Measurements from ENCODE around the gene MRPL44.

The MRPL44 gene

GRCh38 chr2:223945755-223946154 is 11.5 kb upstream of the MRPL44 start:
- Histone ChIP-seq H3K9ac (ENCODE audit: low read length) (peak overlapping the region; percentile 13; the same call in 1 of the 2 replicates), H3K9me3 (ENCODE audit: insufficient read depth, low read length) (no peaks in the 10 kb centered on the region), H4K20me1 (ENCODE audit: insufficient read depth, low read length) (peaks cover 8% of the 10 kb centered on the region), H3K27me3 (ENCODE audit: low read depth, low read length) (no peaks in the 10 kb centered on the region), H3K36me3 (replicated peaks; ENCODE audit: low read depth, low read length) (no peaks in the 10 kb centered on the region), H3K27ac (ENCODE audit: low read length) (no peak overlapping the region), H3K4me1 (ENCODE audit: low read length) (peaks cover 21% of the 10 kb centered on the region), H3K4me2 (ENCODE audit: low read length) (peak overlapping the region; percentile 74), H2AFZ (ENCODE audit: low read depth, low read length) (peak overlapping the region; percentile 51; the same call in 1 of the 2 replicates), H3K79me2 (ENCODE audit: low read length) (peaks cover 35% of the 10 kb centered on the region), H3K4me3 (ENCODE audit: low read length) (peak overlapping the region; percentile 99)
- TF ChIP-seq CTCF (IDR thresholded peaks at IDR 0.05; ENCODE audit: low read depth, low read length) (no peak), EZH2phosphoT487 (IDR thresholded peaks at IDR 0.05; ENCODE audit: low read depth) (no peak)

DNA sequence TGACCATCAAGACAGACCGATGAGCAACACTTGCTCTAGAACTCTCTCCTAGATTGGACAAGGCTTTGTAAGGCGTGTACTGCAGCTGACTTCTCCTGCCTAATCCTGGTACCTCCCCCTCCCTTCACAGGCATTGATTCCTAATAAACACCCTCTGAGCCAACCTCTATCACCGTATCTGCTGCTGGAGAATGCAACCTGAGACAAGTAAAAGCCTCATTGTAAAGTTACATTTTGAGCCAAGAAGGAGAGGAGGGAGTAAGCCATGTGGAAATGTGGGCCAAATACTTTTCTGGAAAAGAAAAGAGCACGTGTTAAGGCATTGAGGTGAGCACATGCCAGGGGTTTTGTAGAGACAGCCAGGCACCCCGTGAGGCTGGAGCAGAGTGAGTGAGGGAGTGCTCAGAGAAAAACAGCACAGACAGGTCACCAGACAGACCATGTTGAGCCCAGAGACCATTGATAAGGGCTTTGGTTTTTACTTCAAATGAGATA is 9.5 kb upstream of the MRPL44 start:
- Histone ChIP-seq H3K4me3 (ENCODE audit: low read length) (no peak overlapping the region), H3K36me3 (replicated peaks; ENCODE audit: low read depth, low read length) (no peaks in the 10 kb centered on the region), H4K20me1 (ENCODE audit: insufficient read depth, low read length) (peaks cover 8% of the 10 kb centered on the region), H3K9ac (ENCODE audit: low read length) (no peak overlapping the region), H3K4me2 (ENCODE audit: low read length) (no peak overlapping the region), H3K9me3 (ENCODE audit: insufficient read depth, low read length) (no peaks in the 10 kb centered on the region), H2AFZ (ENCODE audit: low read depth, low read length) (no peak overlapping the region), H3K4me1 (ENCODE audit: low read length) (peaks cover 34% of the 10 kb centered on the region), H3K79me2 (ENCODE audit: low read length) (peaks cover 23% of the 10 kb centered on the region), H3K27me3 (ENCODE audit: low read depth, low read length) (no peaks in the 10 kb centered on the region), H3K27ac (ENCODE audit: low read length) (no peak overlapping the region)
- TF ChIP-seq CTCF (IDR thresholded peaks at IDR 0.05; ENCODE audit: low read depth, low read length) (no peak), EZH2phosphoT487 (IDR thresholded peaks at IDR 0.05; ENCODE audit: low read depth) (no peak)

DNA sequence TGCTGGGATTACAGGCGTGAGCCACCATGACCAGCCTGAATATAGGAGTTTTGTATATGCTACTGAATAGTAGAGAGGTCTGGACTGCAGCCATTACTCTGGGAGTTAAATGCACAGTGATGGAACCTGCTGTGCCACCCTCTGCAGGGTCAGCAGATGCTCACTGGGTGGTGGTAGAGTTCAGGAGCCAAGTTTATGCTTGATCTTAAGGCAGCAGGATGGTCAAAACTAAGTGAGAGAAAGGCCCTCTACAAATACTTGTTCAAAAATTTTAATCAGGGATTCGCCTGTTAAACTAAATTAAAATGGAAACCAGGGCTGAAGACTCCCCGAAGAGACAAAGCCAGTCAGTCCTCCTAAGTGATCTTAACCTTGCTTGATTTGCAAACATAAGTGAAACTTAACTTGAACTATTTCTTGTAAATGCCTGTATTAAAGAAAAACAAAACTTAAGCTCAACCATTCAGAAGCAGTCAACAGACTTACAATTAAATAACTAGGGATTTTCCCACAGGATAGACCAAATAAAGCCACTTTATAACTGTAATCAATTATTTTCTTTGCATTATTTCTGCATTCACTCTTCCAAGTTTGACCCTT is 7.9 kb upstream of the MRPL44 start:
- TF ChIP-seq CTCF (IDR thresholded peaks at IDR 0.05; ENCODE audit: low read depth, low read length), result peak; percentile 6; the same call in 1 of the 2 replicates
- TF ChIP-seq EZH2phosphoT487 (IDR thresholded peaks at IDR 0.05; ENCODE audit: low read depth), result no peak
- no peak overlapping the region for H2AFZ ChIP-seq (ENCODE audit: low read depth, low read length)
- H4K20me1 ChIP-seq (ENCODE audit: insufficient read depth, low read length), result no peaks in the 10 kb centered on the region

DNA sequence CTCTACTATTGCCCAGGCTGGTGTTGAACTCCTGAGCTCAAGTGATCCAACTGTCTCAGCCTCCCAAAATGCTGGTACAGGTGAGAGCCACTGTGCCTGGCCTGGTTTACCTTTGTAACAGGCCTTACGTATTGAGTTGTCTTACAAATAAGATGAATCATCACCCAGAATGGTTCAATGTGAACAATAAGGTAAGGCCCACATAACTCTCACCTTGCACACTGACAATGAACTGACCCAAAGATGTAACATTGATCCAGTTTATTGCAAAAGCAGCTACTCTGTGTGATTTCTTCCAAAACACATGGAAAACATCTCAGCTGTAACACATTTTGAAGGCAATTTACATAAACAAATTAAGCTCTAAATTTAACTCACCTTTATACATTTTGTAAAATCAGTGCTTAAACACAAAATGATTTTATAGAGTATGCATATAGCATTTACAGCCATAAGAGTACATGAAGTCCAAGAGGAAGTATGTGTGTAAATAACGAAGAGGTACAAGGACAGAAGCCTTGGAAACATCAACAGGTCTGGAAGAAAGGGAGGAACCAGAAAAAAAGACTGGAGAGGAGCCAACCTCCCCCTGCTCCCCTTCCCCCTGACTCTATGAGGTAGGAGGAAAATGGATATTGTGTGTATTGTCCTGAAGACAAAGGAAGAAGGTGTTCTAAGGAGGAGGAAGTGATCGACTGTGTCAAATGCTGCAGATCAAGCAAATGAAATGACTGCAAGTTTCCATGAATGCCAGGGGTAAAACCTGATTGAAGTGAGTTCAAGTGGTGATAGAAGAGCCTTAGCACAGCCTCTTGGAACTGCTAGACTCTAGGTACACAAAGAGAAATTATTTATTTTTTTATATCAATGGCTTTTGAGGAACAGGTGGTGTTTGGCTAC is 6.6 kb upstream of the MRPL44 start:
- H4K20me1 ChIP-seq (ENCODE audit: insufficient read depth, low read length), result no peaks in the 10 kb centered on the region
- no peak overlapping the region for H3K4me2 ChIP-seq (ENCODE audit: low read length)
- H2AFZ ChIP-seq (ENCODE audit: low read depth, low read length), result peak overlapping the region; percentile 74; the same call in 1 of the 2 replicates
- H3K4me1 ChIP-seq (ENCODE audit: low read length), result peaks cover 34% of the 10 kb centered on the region
- no peak for TF ChIP-seq EZH2phosphoT487 (IDR thresholded peaks at IDR 0.05; ENCODE audit: low read depth)
- H3K36me3 ChIP-seq (replicated peaks; ENCODE audit: low read depth, low read length), result no peaks in the 10 kb centered on the region
- H3K79me2 ChIP-seq (ENCODE audit: low read length), result no peaks in the 10 kb centered on the region
- H3K4me3 ChIP-seq (ENCODE audit: low read length), result no peak overlapping the region
- H3K9ac ChIP-seq (ENCODE audit: low read length), result no peak overlapping the region
- no peaks in the 10 kb centered on the region for H3K27me3 ChIP-seq (ENCODE audit: low read depth, low read length)
- H3K9me3 ChIP-seq (ENCODE audit: insufficient read depth, low read length), result no peaks in the 10 kb centered on the region
- no peak overlapping the region for H3K27ac ChIP-seq (ENCODE audit: low read length)

More for the DNA sequence above, 7.9 kb upstream of the MRPL44 start:
- H3K27me3 ChIP-seq (ENCODE audit: low read depth, low read length), result no peaks in the 10 kb centered on the region
- no peak overlapping the region for H3K4me3 ChIP-seq (ENCODE audit: low read length)
- H3K4me1 ChIP-seq (ENCODE audit: low read length), result peaks cover 36% of the 10 kb centered on the region
- H3K79me2 ChIP-seq (ENCODE audit: low read length), result peaks cover 8% of the 10 kb centered on the region
- H3K27ac ChIP-seq (ENCODE audit: low read length), result no peak overlapping the region
- H3K9ac ChIP-seq (ENCODE audit: low read length), result no peak overlapping the region
- no peak overlapping the region for H3K4me2 ChIP-seq (ENCODE audit: low read length)
- no peaks in the 10 kb centered on the region for H3K36me3 ChIP-seq (replicated peaks; ENCODE audit: low read depth, low read length)
- no peaks in the 10 kb centered on the region for H3K9me3 ChIP-seq (ENCODE audit: insufficient read depth, low read length)

All from OCI-LY3 (cell line).